Measurements from ENCODE around the gene TAB2. TPM values are rescaled to one million over a fixed set of nuclear protein-coding genes. Genes with fewer than 3 reads are reported as not detected.

TAB2 gene
- total RNA-seq, 4 donors from 2014 or later: 49.8 to 81.8 (median 74.1) TPM

GRCh38 chr6:149395185-149395584 is 77.7 kb downstream of the TAB2 start:
- no peak for DNase-seq (ENCODE audit: low spot score in 2 of 2)
- Histone ChIP-seq H3K4me1 (peaks cover 2% of the 10 kb centered on the region), H3K4me3 (no peak overlapping the region), H3K9me3 (no peaks in the 10 kb centered on the region), H3K27me3 (no peaks in the 10 kb centered on the region), H3K36me3 (peaks cover 20% of the 10 kb centered on the region), H3K27ac (no peak overlapping the region)
- no peak for TF ChIP-seq POLR2AphosphoS5 (IDR thresholded peaks at IDR 0.05)
- no peak for TF ChIP-seq POLR2A (IDR thresholded peaks at IDR 0.05)
- no peak for TF ChIP-seq EP300 (IDR thresholded peaks at IDR 0.05)

- no peaks in the 10 kb centered on the region for H3K9me3 ChIP-seq
- TF ChIP-seq POLR2AphosphoS5 (IDR thresholded peaks at IDR 0.05) (no peak), POLR2A (IDR thresholded peaks at IDR 0.05) (no peak), EP300 (IDR thresholded peaks at IDR 0.05) (no peak), CTCF (IDR thresholded peaks at IDR 0.05) (no peak)
- H3K4me3 ChIP-seq: no peak overlapping the region
- 95% methylated on average over 6 of the region's 6 CpGs for WGBS
- H3K27ac ChIP-seq: no peak overlapping the region
- peaks cover 27% of the 10 kb centered on the region for H3K36me3 ChIP-seq
- no peak for DNase-seq (ENCODE audit: low spot score in 2 of 2)
- peaks cover 2% of the 10 kb centered on the region for H3K4me1 ChIP-seq
- H3K27me3 ChIP-seq: no peaks in the 10 kb centered on the region
Observed at GRCh38 chr6:149397384-149397783, 79.9 kb downstream of the TAB2 start.

GRCh38 chr6:149400050-149400449 is 82.5 kb downstream of the TAB2 start, which contains the start of gene SUMO4:
SUMO4 (plus strand) TSS chr6:149400262; CDS start chr6:149400392, 130 bp downstream.
- Histone ChIP-seq H3K4me1 (no peaks in the 10 kb centered on the region), H3K4me3 (no peak within 1 kb of the TSS), H3K27ac (no peak within 1 kb of the TSS), H3K27me3 (no peaks in the 10 kb centered on the region), H3K36me3 (peaks cover 38% of the 10 kb centered on the region), H3K9me3 (no peaks in the 10 kb centered on the region)
- no peak for DNase-seq (ENCODE audit: low spot score in 2 of 2)
- TF ChIP-seq POLR2A (IDR thresholded peaks at IDR 0.05): no peak
- no peak for TF ChIP-seq POLR2AphosphoS5 (IDR thresholded peaks at IDR 0.05)
- no peak for TF ChIP-seq EP300 (IDR thresholded peaks at IDR 0.05)
- TF ChIP-seq CTCF (IDR thresholded peaks at IDR 0.05): no peak
- WGBS: 95% methylated on average over 11 of the region's 11 CpGs

DNA sequence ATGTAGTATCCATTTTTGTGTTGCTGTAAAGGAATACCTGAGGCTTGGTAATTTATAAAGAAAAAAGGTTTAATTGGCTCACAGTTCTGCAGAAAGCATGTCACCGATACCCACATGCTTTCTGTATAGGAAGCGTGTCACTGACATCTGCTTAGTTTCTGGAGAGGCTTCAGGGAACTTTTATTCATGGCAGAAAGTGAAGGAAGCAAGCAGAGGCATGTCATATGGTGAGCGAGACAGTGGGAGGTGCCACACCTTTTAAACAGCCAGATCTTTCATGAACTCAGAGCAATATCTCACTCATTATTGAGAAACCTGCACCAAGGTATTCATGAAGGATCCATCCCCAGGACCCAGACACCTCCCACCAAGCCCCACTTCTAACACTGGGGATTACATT is 86.0 kb downstream of the TAB2 start:
- no peaks in the 10 kb centered on the region for H3K9me3 ChIP-seq
- H3K36me3 ChIP-seq: peaks cover 35% of the 10 kb centered on the region
- H3K4me1 ChIP-seq: no peaks in the 10 kb centered on the region
- no peaks in the 10 kb centered on the region for H3K27me3 ChIP-seq
- no peak for DNase-seq (ENCODE audit: low spot score in 2 of 2)
- WGBS: 77% methylated on average over 3 of the region's 3 CpGs
- no peak for TF ChIP-seq CTCF (IDR thresholded peaks at IDR 0.05)
- no peak for TF ChIP-seq POLR2A (IDR thresholded peaks at IDR 0.05)
- no peak overlapping the region for H3K27ac ChIP-seq
- no peak overlapping the region for H3K4me3 ChIP-seq

- TF ChIP-seq CTCF (IDR thresholded peaks at IDR 0.05): no peak
- no peak for TF ChIP-seq POLR2A (IDR thresholded peaks at IDR 0.05)
- TF ChIP-seq EP300 (IDR thresholded peaks at IDR 0.05): no peak
- TF ChIP-seq POLR2AphosphoS5 (IDR thresholded peaks at IDR 0.05): no peak
- Histone ChIP-seq H3K36me3 (peaks cover 42% of the 10 kb centered on the region), H3K27ac (no peak overlapping the region), H3K4me3 (no peak overlapping the region), H3K27me3 (no peaks in the 10 kb centered on the region), H3K4me1 (no peaks in the 10 kb centered on the region), H3K9me3 (no peaks in the 10 kb centered on the region)
- no peak for DNase-seq (ENCODE audit: low spot score in 2 of 2)
- 77% methylated on average over 5 of the region's 5 CpGs for WGBS
Observed at GRCh38 chr6:149405823-149406765, 88.6 kb downstream of the TAB2 start.

All from suprapubic skin (tissue), 4 donors.